UCSD-AML1 (cell line): ENCODE measurements around the gene OR1N1.
"Not testable (repeated sequence)": the region's sequence is repeated elsewhere in the genome, so short reads cannot be mapped to it uniquely, and the experiment has no call there.

Experiments used
- DNase-seq: peaks from one replicate; lab custom pipeline; 2025; ENCODE audit not compliant: unreplicated experiment; lab: John Stamatoyannopoulos, UW

OR1N1 gene

GRCh38 chr9:122527193-122527592, at the start of gene OR1N1:
OR1N1 (minus strand) TSS chr9:122527293; CDS start chr9:122527293, 0 bp downstream.
- no peak for DNase-seq

GRCh38 chr9:122572456-122572855, 45.4 kb upstream of the OR1N1 start:
- no peak for DNase-seq

- DNase-seq: no peak
Observed at GRCh38 chr9:122567901-122568300, 40.8 kb upstream of the OR1N1 start.

GRCh38 chr9:122562134-122562760, 35.2 kb upstream of the OR1N1 start:
- DNase-seq: no peak

GRCh38 chr9:122561446-122561845, 34.4 kb upstream of the OR1N1 start:
- DNase-seq: no peak

- no peak for DNase-seq
Observed at GRCh38 chr9:122552812-122553211, 25.7 kb upstream of the OR1N1 start, which contains the start of gene OR1N2. OR1N2 (plus strand) TSS chr9:122553112; CDS start chr9:122553212, 100 bp downstream.

- DNase-seq: no peak
Observed at GRCh38 chr9:122551371-122551770, 24.3 kb upstream of the OR1N1 start.

- DNase-seq: no peak
Observed at GRCh38 chr9:122546196-122546595, 19.1 kb upstream of the OR1N1 start.

GRCh38 chr9:122538757-122539156, 11.7 kb upstream of the OR1N1 start:
- no peak for DNase-seq

GRCh38 chr9:122537066-122537465, 10.0 kb upstream of the OR1N1 start:
- DNase-seq: not testable (repeated sequence)

- DNase-seq: no peak
Observed at GRCh38 chr9:122536134-122536533, 9.0 kb upstream of the OR1N1 start.

GRCh38 chr9:122531157-122531556, 4.1 kb upstream of the OR1N1 start:
- not testable (repeated sequence) for DNase-seq

GRCh38 chr9:122526602-122527001, 491 bp downstream of the OR1N1 start:
- DNase-seq: no peak

- DNase-seq: no peak
Observed at GRCh38 chr9:122519376-122519775, 7.7 kb downstream of the OR1N1 start.

GRCh38 chr9:122518841-122519240, 8.3 kb downstream of the OR1N1 start, which contains the start of gene OR1J4:
OR1J4 (plus strand) TSS chr9:122519141; CDS start chr9:122519141, 0 bp downstream.
- DNase-seq: no peak

GRCh38 chr9:122518226-122518625, 8.9 kb downstream of the OR1N1 start:
- no peak for DNase-seq

- DNase-seq: no peak
Observed at GRCh38 chr9:122510502-122510901, 16.6 kb downstream of the OR1N1 start, which contains the start of gene OR1J2. OR1J2 (plus strand) TSS chr9:122510802; CDS start chr9:122510802, 0 bp downstream.

GRCh38 chr9:122506964-122507363, 20.1 kb downstream of the OR1N1 start:
- DNase-seq: no peak

GRCh38 chr9:122498883-122499288, 28.2 kb downstream of the OR1N1 start:
- no peak for DNase-seq

- no peak for DNase-seq
Observed at GRCh38 chr9:122479062-122479461, 48.0 kb downstream of the OR1N1 start.

- no peak for DNase-seq
Observed at GRCh38 chr9:122477826-122478225, 49.3 kb downstream of the OR1N1 start, which contains the start of gene OR1J1. OR1J1 (minus strand) TSS chr9:122477926; CDS start chr9:122477926, 0 bp downstream.

GRCh38 chr9:122477346-122477745, 49.7 kb downstream of the OR1N1 start:
- no peak for DNase-seq
